ENCODE measurements around the gene CEMIP.

The CEMIP gene

GRCh38 chr15:80934761-80935221 is 155.6 kb downstream of the CEMIP start:
- peak; percentile 56 for DNase-seq (ENCODE audit: low read depth)
- no peak for TF ChIP-seq CTCF (conservative IDR thresholded peaks at IDR 0.05; ENCODE audit: low read length)
- no peak overlapping the region for H3K4me3 ChIP-seq (ENCODE audit: low read length)

- TF ChIP-seq CTCF (conservative IDR thresholded peaks at IDR 0.05; ENCODE audit: low read length) = no peak
- H3K4me3 ChIP-seq (ENCODE audit: low read length) = no peak overlapping the region
- DNase-seq (ENCODE audit: low read depth) = no peak
Measured at GRCh38 chr15:80936288-80937078, 157.3 kb downstream of the CEMIP start.

GRCh38 chr15:80937718-80938117 is 158.5 kb downstream of the CEMIP start:
- H3K4me3 ChIP-seq (ENCODE audit: low read length) = no peak overlapping the region
- no peak for DNase-seq (ENCODE audit: low read depth)
- TF ChIP-seq CTCF (conservative IDR thresholded peaks at IDR 0.05; ENCODE audit: low read length) = no peak

DNA sequence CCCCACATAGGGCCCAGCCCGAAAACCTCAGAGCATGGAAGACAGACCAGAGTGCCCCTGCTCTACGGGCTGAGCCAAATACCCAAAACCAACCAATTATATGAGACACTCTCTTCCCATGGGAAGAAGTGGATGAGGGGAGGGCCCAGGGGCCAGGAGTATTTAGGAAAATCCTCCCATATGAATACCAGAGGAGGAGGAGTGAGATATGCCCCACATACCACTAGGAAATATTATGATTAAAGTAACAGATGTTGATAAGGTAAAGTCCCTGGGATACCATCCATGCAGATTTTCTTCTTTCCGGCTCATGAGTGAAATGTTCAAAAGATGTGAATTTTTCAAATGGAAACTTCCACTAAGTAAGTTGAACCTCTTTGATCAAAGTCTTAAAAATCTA is 160.0 kb downstream of the CEMIP start:
- TF ChIP-seq CTCF (conservative IDR thresholded peaks at IDR 0.05; ENCODE audit: low read length) = no peak
- H3K4me3 ChIP-seq (ENCODE audit: low read length) = no peak overlapping the region
- no peak for DNase-seq (ENCODE audit: low read depth)

GRCh38 chr15:80940331-80940730 is 161.2 kb downstream of the CEMIP start:
- no peak overlapping the region for H3K4me3 ChIP-seq (ENCODE audit: low read length)
- no peak for TF ChIP-seq CTCF (conservative IDR thresholded peaks at IDR 0.05; ENCODE audit: low read length)
- DNase-seq (ENCODE audit: low read depth) = no peak

DNA sequence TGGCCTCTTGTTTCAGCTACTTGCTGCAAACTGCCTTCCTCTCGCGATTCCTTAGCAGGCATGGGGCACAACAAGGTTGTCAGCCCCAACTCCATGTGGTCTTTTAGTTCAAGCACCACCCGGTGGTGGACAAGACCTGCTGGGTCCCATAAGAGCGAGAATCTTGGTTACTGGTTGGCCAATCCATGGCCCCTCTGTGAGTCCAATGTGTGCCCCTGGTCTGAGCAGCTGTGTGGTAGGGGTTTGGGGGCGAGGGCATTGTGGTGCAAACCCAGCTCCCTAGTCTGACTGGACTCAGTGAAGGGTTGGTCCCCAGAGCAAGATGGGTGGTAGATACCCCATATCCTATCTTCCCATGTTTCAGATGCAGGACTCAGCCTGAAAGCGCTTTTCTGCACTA is 161.7 kb downstream of the CEMIP start:
- TF ChIP-seq CTCF (conservative IDR thresholded peaks at IDR 0.05; ENCODE audit: low read length) = no peak
- H3K4me3 ChIP-seq (ENCODE audit: low read length) = no peak overlapping the region
- no peak for DNase-seq (ENCODE audit: low read depth)

DNA sequence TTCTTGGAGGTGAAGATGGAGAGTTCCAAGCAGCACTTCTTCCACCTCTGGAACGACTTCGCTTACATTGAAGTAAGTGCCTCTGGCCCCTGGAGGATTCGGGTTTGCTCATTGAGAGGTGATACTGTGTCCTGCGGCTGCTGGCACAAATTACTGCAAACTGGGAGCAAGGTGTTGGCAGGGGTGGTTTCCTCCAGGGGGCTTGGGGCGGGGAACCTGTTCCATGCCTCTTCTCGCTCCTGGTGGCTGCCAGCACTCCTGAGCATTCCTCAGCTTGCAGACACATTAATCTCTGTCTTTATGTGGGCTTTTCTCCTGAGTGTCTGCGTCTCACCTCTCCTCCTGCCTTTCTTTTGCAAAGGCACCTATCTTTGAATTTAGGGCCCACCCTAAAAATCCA is 163.1 kb downstream of the CEMIP start:
- H3K4me3 ChIP-seq (ENCODE audit: low read length) = no peak overlapping the region
- TF ChIP-seq CTCF (conservative IDR thresholded peaks at IDR 0.05; ENCODE audit: low read length) = no peak
- DNase-seq (ENCODE audit: low read depth) = no peak
